ENCODE data around the gene PKNOX2.
A peak's percentile ranks its signal among the peaks of the same experiment; 100 is the strongest.

Gene PKNOX2

GRCh38 chr11:125312391-125312790 lies 147.8 kb downstream of the PKNOX2 start:
- no peak for DNase-seq (ENCODE audit: low read depth, low spot score)

GRCh38 chr11:125312812-125313211 lies 148.3 kb downstream of the PKNOX2 start:
- DNase-seq (ENCODE audit: low read depth, low spot score), result no peak

DNA sequence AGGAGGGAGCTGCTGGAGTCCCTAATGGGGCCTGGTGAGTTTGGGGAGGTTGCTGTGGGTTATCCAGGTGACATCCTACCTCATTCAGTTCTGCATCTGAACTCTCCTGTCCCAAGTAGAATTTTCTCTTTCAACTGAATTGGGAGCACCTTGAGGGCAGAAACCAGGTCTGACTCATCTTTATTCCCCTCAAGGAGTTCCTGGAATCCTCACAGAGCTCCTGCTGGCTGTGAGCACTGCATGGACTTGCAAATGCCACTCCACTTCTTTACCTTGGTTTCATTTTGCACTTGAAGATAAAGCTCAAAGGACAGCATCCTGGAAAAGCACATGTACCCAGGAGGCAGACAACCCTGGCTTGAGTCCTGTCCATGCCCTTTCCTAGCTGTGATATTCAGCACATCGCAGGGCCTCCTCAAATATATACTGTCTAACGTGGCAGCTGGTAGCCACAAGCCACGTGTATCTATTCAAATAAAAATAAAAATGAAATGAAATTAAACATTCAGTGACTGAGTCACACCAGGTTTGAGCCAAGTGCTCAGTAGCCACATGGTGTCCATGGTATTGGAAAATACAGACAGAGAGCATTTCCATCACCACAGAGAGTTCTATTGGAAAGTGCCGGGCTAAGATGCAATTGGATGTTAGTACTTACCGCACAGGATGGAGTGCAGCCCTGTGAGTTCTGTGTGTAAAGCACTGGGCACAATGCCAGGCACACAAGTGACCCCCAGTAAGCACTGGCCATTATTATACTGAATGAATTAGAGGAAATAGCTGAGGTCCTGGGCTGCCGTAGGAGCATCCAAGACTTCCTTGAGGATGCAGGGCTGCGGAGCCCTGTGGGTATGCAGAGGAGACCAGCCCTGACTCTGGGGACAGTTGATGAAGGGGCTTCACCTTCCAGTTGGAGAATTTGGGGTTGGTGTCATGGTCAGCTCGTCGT lies 149.0 kb downstream of the PKNOX2 start:
- no peak for DNase-seq (ENCODE audit: low read depth, low spot score)

GRCh38 chr11:125314276-125315078 lies 149.9 kb downstream of the PKNOX2 start:
- DNase-seq (ENCODE audit: low read depth, low spot score), result no peak

- DNase-seq (ENCODE audit: low read depth, low spot score), result peak; percentile 27
Measured at GRCh38 chr11:125315079-125315740, 150.7 kb downstream of the PKNOX2 start.

DNA sequence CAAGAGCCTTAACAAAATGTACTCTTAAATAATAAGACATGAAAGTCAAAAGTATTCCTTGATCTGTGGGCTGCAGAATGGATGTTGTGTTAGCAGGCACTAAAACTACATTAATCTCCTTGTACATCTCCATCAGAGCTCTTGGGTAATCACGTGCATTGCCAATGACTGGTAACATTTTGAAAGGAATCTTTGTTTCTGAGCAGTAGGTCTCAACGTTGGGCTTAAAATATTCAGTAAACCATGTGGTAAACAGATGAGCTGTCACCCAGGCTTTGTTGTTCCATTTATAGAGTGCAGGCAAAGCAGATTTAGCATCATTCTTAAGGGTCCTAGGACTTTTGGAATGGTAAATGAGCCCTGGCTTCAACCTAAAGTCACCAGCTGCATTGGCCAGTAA lies 152.9 kb downstream of the PKNOX2 start:
- DNase-seq (ENCODE audit: low read depth, low spot score), result no peak

DNA sequence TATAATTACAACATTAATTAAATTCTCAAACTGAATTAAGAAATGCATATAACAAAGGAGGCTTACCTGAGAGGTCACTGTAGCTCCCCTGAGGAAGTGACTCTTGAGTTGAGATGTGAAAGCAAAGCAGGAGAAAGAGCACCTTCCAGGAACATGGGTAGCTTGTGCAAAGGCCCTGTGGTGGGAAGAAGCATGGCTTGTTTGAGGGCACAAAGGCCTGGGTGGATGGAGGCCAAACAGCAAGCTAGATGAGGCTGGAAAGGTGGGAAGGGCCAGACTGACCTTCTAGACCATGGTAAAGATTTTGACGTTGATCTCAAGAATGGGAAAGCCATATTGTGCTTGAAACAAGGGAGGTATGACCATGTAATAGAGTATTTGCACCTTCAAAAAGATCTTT lies 155.1 kb downstream of the PKNOX2 start:
- DNase-seq (ENCODE audit: low read depth, low spot score), result no peak

GRCh38 chr11:125320347-125321076 lies 156.0 kb downstream of the PKNOX2 start:
- DNase-seq (ENCODE audit: low read depth, low spot score), result no peak

GRCh38 chr11:125322289-125322688 lies 157.7 kb downstream of the PKNOX2 start:
- no peak for DNase-seq (ENCODE audit: low read depth, low spot score)

- DNase-seq (ENCODE audit: low read depth, low spot score), result no peak
Measured at GRCh38 chr11:125325196-125325595, 160.6 kb downstream of the PKNOX2 start.

- no peak for DNase-seq (ENCODE audit: low read depth, low spot score)
Measured at GRCh38 chr11:125326126-125326525, 161.6 kb downstream of the PKNOX2 start.

DNA sequence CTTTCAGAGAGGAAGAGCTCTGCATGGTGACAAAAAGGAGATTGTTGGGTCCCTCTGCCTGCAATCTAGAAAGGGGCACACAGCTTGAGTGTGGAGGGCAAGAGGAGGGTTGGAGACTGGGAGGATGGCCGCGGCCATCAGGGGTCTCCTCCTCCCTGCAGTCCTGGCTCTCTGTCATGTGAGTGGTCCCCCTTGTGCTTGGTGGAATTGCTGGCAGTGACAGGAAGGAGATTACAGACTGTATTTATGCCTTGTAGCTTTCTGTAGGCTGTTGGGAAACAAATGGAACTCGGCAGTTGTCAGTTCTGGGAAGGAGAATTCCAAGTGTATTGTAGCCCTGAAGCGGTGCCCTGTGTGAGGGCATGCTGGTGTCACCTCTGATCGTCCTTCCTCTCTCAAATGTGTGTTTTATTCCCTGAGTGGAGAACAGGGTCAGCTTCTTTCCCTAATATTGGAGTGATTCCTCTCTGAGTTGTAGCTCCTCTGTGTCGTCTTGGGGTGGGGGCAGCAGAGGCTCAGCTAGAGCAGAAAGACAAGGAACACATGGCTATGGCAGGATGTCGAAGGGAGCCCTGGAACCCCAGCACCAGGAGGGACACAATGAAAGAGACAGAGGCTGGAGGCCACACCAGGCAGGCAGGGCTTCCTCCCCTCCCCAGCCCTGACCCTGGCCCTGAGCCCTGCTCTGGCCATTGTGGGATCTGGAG lies 163.1 kb downstream of the PKNOX2 start:
- DNase-seq (ENCODE audit: low read depth, low spot score), result no peak

DNA sequence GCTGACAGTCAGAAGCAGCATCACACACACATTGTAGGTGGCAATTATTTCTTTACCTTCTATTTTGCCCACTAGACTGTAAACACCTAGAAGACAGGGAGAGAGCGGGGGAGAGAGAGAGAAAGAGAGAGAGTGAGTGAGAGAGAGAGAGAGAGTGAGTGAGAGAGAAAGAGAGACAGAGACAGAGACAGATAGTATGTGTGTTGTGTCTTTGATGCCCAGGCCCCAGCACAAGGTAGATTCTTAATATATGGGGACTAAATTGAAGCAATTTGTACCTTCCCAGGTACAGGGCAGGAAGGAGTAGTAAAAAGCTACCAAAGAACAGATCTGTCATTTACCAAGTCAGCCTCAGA lies 163.7 kb downstream of the PKNOX2 start:
- DNase-seq (ENCODE audit: low read depth, low spot score), result no peak

DNA sequence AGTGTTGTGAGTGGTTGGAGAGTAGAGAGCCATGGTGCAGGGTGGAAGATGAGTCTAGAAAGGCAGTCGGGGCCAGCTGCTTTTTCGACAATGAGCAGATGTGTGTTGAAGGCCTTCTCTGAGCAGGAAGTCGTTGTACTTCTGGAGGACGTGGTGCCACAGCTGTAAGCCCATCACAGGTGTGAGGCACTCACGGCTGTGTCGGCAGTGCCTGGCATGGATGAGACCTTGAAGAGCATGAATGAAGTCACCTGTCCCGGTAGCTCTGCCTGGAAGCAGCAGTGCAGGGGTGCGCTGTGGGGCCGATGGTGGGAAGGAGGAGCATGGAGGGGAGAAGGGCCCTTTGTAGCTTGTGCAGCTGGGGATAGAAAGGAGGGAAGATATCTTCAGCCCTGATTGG lies 165.2 kb downstream of the PKNOX2 start:
- DNase-seq (ENCODE audit: low read depth, low spot score), result no peak

DNA sequence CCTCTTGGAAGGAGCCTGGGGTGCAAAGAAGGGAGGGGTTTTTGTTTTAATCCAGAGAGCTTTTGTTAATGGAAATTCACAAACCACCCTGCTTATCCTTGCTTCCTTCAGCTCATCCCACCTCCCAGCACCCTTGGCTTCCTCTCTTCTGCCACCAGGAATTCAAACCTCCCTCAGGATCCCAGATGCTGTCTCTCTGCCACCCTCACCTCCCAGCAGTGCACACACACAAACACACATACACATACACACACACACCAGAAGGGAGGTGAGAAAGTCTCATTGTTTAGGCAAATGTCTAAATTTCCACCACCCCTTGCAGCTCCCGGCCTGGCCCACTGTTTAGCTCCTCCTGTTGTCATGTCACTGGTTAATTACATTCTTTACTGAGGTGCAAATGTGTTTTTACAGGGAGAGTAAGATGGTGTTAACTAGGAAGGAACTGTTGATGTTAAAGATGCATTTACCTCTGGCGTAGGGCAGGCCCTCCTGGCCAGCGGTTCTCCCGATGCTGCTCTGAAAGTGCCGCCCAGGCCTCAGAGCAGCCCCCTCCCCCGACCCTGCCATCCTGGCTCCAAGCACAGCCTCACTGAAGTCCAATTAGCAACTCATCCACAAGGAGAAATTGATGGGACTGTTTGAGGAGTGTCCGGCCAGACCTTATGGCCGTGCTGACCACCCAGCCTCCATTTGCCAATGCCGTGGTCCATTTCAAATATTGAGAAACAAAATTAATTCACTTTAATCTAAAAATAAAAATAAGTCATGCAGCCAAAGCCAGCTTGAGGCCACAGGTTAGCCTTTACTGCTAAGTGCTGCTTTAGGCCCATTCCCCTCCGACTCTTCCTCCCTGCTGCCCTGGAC lies 166.1 kb downstream of the PKNOX2 start:
- no peak for DNase-seq (ENCODE audit: low read depth, low spot score)

GRCh38 chr11:125331357-125332035 lies 166.9 kb downstream of the PKNOX2 start:
- DNase-seq (ENCODE audit: low read depth, low spot score), result no peak

DNA sequence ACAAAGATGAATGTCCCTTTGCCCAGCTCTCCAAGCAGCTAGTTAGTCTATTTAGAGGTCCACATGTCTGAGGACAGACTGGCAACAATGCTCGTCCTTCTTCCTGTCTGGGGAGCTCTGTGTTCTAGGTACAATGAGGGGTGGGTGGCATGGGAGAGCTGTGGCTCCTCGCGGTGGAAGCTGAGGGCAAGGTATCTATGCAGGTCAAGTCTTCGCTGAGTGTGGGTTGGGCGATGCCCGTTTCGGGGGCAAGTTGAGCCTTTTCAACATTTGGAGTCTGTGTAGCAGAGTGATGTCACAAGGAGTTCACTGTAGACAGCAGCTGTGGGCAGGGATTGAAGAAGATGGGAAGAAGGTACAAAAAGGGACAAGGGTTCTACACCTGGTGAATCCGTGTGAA lies 168.3 kb downstream of the PKNOX2 start:
- DNase-seq (ENCODE audit: low read depth, low spot score), result no peak

GRCh38 chr11:125333354-125334073 lies 169.0 kb downstream of the PKNOX2 start:
- no peak for DNase-seq (ENCODE audit: low read depth, low spot score)

GRCh38 chr11:125335106-125335505 lies 170.6 kb downstream of the PKNOX2 start:
- no peak for DNase-seq (ENCODE audit: low read depth, low spot score)
